Glutamatergic neuron (in vitro differentiated cells): ENCODE results near the gene HMGCL. TPM values are rescaled to one million over a fixed set of nuclear protein-coding genes. Genes with fewer than 3 reads are reported as not detected.
A peak's percentile ranks its signal among the peaks of the same experiment; 100 is the strongest.

Experiments
- DNase-seq: peaks from one replicate; pipeline ENCODE4 v3.0.0; 2022
- H3K27ac Mint-ChIP-seq: one replicate; pipeline ENCODE4 v1.8.0; 2020; ENCODE audit warnings: mild to moderate bottlenecking, mixed read lengths, inconsistent platforms; ENCODE audit not compliant: unreplicated experiment
- H3K27me3 Mint-ChIP-seq: one replicate; pipeline ENCODE4 v1.8.0; 2020; ENCODE audit warnings: mild to moderate bottlenecking, moderate library complexity, mixed read lengths, inconsistent platforms; ENCODE audit not compliant: unreplicated experiment
- H3K36me3 Mint-ChIP-seq: one replicate; pipeline ENCODE4 v1.8.0; 2020; ENCODE audit warnings: mild to moderate bottlenecking, mixed read lengths, inconsistent platforms; ENCODE audit not compliant: unreplicated experiment
- H3K4me1 Mint-ChIP-seq: one replicate; pipeline ENCODE4 v1.8.0; 2020; ENCODE audit warnings: mild to moderate bottlenecking, low read depth, mixed read lengths, inconsistent platforms; ENCODE audit not compliant: unreplicated experiment
- H3K4me3 Mint-ChIP-seq: one replicate; pipeline ENCODE4 v1.8.0; 2020; ENCODE audit warnings: mild to moderate bottlenecking, mixed read lengths, inconsistent platforms; ENCODE audit not compliant: unreplicated experiment
- H3K9me3 Mint-ChIP-seq: one replicate; pipeline ENCODE4 v1.8.0; 2020; ENCODE audit warnings: mild to moderate bottlenecking, moderate library complexity, mixed read lengths, inconsistent platforms; ENCODE audit not compliant: unreplicated experiment
- total RNA-seq: library from RNA; stranded (reverse); fragmentation: NEBNext Ultra II Directional; extraction: Animal tissue kit (Norgen Biotek cat#: 25700); gene quantifications from one replicate; pipeline ENCODE4 v1.2.1, GENCODE V29; 2021; ENCODE audit not compliant: unreplicated experiment
- TF ChIP-seq, protein P1 (sequence below): fragments of 200-600 bp; sonication (generic); IDR thresholded peaks from one replicate; pipeline ENCODE4 v1.5.0; 2021; ENCODE audit not compliant: partially characterized antibody, unreplicated experiment

HMGCL gene
- total RNA-seq, 1 donor from 2014 or later, result 19.4 TPM

GRCh38 chr1:23809751-23810171 lies 15.5 kb downstream of the HMGCL start:
- no peaks in the 10 kb centered on the region for H3K4me1 Mint-ChIP-seq
- H3K4me3 Mint-ChIP-seq, result no peak overlapping the region
- no peaks in the 10 kb centered on the region for H3K27me3 Mint-ChIP-seq
- TF ChIP-seq, protein P1, sequence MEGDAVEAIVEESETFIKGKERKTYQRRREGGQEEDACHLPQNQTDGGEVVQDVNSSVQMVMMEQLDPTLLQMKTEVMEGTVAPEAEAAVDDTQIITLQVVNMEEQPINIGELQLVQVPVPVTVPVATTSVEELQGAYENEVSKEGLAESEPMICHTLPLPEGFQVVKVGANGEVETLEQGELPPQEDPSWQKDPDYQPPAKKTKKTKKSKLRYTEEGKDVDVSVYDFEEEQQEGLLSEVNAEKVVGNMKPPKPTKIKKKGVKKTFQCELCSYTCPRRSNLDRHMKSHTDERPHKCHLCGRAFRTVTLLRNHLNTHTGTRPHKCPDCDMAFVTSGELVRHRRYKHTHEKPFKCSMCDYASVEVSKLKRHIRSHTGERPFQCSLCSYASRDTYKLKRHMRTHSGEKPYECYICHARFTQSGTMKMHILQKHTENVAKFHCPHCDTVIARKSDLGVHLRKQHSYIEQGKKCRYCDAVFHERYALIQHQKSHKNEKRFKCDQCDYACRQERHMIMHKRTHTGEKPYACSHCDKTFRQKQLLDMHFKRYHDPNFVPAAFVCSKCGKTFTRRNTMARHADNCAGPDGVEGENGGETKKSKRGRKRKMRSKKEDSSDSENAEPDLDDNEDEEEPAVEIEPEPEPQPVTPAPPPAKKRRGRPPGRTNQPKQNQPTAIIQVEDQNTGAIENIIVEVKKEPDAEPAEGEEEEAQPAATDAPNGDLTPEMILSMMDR, result peak; percentile 49
- H3K36me3 Mint-ChIP-seq, result no peaks in the 10 kb centered on the region
- DNase-seq, result peak; percentile 82
- H3K27ac Mint-ChIP-seq, result no peak overlapping the region
- no peaks in the 10 kb centered on the region for H3K9me3 Mint-ChIP-seq

DNA sequence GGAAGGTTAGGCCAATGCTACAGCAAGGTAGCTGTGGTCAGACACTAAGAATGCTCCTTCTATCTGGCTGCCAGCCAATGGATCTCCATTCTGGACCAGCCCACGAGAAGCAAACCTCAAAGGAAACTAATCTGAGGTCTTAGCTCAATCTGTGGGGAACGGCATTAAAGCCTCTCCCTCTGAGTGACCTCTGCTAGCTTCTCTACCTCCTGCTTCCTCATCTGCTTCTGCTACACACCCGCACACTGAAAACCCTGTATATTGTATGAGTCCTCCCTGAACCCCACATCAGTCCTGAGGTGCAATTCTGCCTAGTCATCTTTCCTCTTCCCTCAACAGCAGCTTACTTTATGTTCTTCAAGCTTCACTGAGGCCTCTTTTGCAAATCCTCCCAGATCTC lies 17.8 kb downstream of the HMGCL start:
- no peak overlapping the region for H3K27ac Mint-ChIP-seq
- no peak for DNase-seq
- no peaks in the 10 kb centered on the region for H3K27me3 Mint-ChIP-seq
- no peaks in the 10 kb centered on the region for H3K9me3 Mint-ChIP-seq
- H3K36me3 Mint-ChIP-seq, result no peaks in the 10 kb centered on the region
- no peak overlapping the region for H3K4me3 Mint-ChIP-seq
- TF ChIP-seq, protein P1, result no peak
- no peaks in the 10 kb centered on the region for H3K4me1 Mint-ChIP-seq

GRCh38 chr1:23806280-23806679 lies 18.9 kb downstream of the HMGCL start:
- no peak overlapping the region for H3K4me3 Mint-ChIP-seq
- no peak for DNase-seq
- H3K36me3 Mint-ChIP-seq, result no peaks in the 10 kb centered on the region
- TF ChIP-seq, protein P1, result no peak
- H3K27me3 Mint-ChIP-seq, result peaks cover 2% of the 10 kb centered on the region
- peaks cover under 1% of the 10 kb centered on the region for H3K9me3 Mint-ChIP-seq
- H3K27ac Mint-ChIP-seq, result no peak overlapping the region
- peaks cover under 1% of the 10 kb centered on the region for H3K4me1 Mint-ChIP-seq

DNA sequence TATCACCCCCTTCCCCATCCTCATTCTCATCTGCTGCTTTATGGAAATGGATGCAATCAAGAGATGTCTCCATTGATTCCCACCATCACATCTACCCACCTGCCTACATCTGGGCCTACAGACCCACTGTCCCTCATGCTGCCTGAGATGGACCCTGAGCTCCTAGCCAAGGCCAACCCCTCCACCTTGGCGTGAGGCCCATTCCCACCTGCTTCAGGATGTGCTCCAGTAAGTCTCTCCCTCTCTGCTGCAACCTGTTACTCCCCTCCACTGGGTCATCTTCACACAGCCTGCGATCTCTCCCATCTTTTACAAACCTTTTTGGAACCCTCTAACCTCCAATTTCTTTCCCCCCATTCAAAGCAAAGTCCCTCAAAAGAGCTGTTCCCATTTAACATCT lies 20.2 kb downstream of the HMGCL start:
- TF ChIP-seq, protein P1, result no peak
- no peak overlapping the region for H3K4me3 Mint-ChIP-seq
- DNase-seq, result no peak
- peaks cover 2% of the 10 kb centered on the region for H3K27me3 Mint-ChIP-seq
- H3K36me3 Mint-ChIP-seq, result no peaks in the 10 kb centered on the region
- peaks cover 2% of the 10 kb centered on the region for H3K4me1 Mint-ChIP-seq
- no peak overlapping the region for H3K27ac Mint-ChIP-seq
- peaks cover 3% of the 10 kb centered on the region for H3K9me3 Mint-ChIP-seq

- H3K9me3 Mint-ChIP-seq, result peaks cover 5% of the 10 kb centered on the region
- no peaks in the 10 kb centered on the region for H3K36me3 Mint-ChIP-seq
- peak; percentile 58 for DNase-seq
- TF ChIP-seq, protein P1, result peak; percentile 54
- H3K27me3 Mint-ChIP-seq, result peaks cover 2% of the 10 kb centered on the region
- H3K4me3 Mint-ChIP-seq, result no peak overlapping the region
- peaks cover 2% of the 10 kb centered on the region for H3K4me1 Mint-ChIP-seq
- no peak overlapping the region for H3K27ac Mint-ChIP-seq
These were observed 20.9 kb downstream of the HMGCL start for GRCh38 chr1:23804183-23804835.
